ENCODE results near the gene FGF3.

DNA sequence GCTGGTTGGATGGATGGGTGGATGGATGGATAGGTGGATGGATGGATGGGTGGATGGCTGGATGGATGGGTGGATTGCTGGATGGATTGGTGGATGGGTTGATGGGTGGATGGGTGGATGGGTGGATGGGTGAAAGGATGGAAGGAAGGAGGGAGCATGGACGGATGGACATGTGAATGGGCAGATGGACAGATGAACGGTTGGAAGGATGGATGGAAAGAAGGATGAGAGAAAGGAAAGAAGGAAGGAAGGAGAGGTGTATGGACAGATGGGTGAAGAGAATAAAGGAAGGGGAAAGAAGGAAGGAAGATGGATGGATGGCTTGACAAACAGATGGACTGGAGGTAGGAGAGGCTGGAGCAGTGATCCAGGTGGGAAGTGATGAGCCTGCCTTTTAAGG, 5.4 kb downstream of the FGF3 start:
- TF ChIP-seq MYC (IDR thresholded peaks at IDR 0.05; ENCODE audit: low read depth, low read length) (no peak), CTCF (IDR thresholded peaks at IDR 0.05; ENCODE audit: low read depth, low read length) (no peak)

All from NB4 (cell line).